Astrocyte of the spinal cord (primary cell): ENCODE measurements around the gene SLC47A1.

Experiments used
- DNase-seq: peaks from one replicate; pipeline ENCODE4 v3.0.0; 2011; ENCODE audit warnings: low read depth, low spot score
- H3K4me3 ChIP-seq: 2 replicates; pipeline ENCODE4 v1.5.1; 2011; ENCODE audit warnings: low read depth, mild to moderate bottlenecking, low read length, moderate library complexity
- CTCF ChIP-seq: IDR thresholded peaks from 2 replicates; pipeline ENCODE4 v1.5.1; 2012; ENCODE audit warnings: low read depth, mild to moderate bottlenecking, low read length, inconsistent platforms
- in situ Hi-C: cut with HindIII; loops from 2 replicates; pipeline ENCODE4 v1.10.0; 2017; ENCODE audit warnings: low sequenced_read_pairs

Gene SLC47A1

GRCh38 chr17:19558946-19559345, 25.3 kb downstream of the SLC47A1 start:
- in situ Hi-C loops: no loop called here
- DNase-seq: no peak
- no peak for TF ChIP-seq CTCF
- no peak overlapping the region for H3K4me3 ChIP-seq

- H3K4me3 ChIP-seq: no peak overlapping the region
- in situ Hi-C loops: no loop called here
- TF ChIP-seq CTCF: no peak
- no peak for DNase-seq
These were observed 28.2 kb downstream of the SLC47A1 start for GRCh38 chr17:19561697-19562318.

- no peak for TF ChIP-seq CTCF
- in situ Hi-C loops: no loop called here
These were observed 32.3 kb downstream of the SLC47A1 start for GRCh38 chr17:19565817-19566575.

GRCh38 chr17:19567216-19568015, 33.8 kb downstream of the SLC47A1 start:
- in situ Hi-C loops: no loop called here
- no peak overlapping the region for H3K4me3 ChIP-seq
- DNase-seq: no peak
- TF ChIP-seq CTCF: no peak

More at GRCh38 chr17:19565817-19566575, 32.3 kb downstream of the SLC47A1 start:
- no peak for DNase-seq
- no peak overlapping the region for H3K4me3 ChIP-seq

- no peak overlapping the region for H3K4me3 ChIP-seq
- DNase-seq: no peak
- in situ Hi-C loops: no loop called here
- TF ChIP-seq CTCF: no peak
These were observed 34.3 kb downstream of the SLC47A1 start for GRCh38 chr17:19568016-19568350.

- DNase-seq: no peak
- in situ Hi-C loops: no loop called here
- no peak overlapping the region for H3K4me3 ChIP-seq
- no peak for TF ChIP-seq CTCF
These were observed 36.3 kb downstream of the SLC47A1 start for GRCh38 chr17:19569785-19570543.
